SK-N-SH treated with all-trans-retinoic acid at 6 μM for 48 hours (cell line): ENCODE results near the gene MPPED2.

Source experiments
- BACH2 ChIP-seq: fragments of 250-450 bp; sonication (Bioruptor Pico); IDR thresholded peaks from 2 replicates; pipeline ENCODE4 v1.9.0; 2021; ENCODE audit warnings: mild to moderate bottlenecking, borderline replicate concordance
- PATZ1 ChIP-seq: fragments of 250-450 bp; sonication (Bioruptor Pico); IDR thresholded peaks from 2 replicates; pipeline ENCODE4 v1.8.0; 2020; ENCODE audit warnings: mild to moderate bottlenecking, moderate library complexity, borderline replicate concordance
- SNAI2 ChIP-seq: fragments of 250-450 bp; sonication (Bioruptor Pico); IDR thresholded peaks from 2 replicates; pipeline ENCODE4 v1.5.0; 2020; ENCODE audit warnings: mild to moderate bottlenecking, moderate library complexity
- TOX ChIP-seq: fragments of 250-450 bp; sonication (Bioruptor Pico); IDR thresholded peaks from 2 replicates; pipeline ENCODE4 v1.8.0; 2021; ENCODE audit warnings: mild to moderate bottlenecking, moderate library complexity, borderline replicate concordance
- ZFP3 ChIP-seq: fragments of 250-450 bp; sonication (Bioruptor Pico); IDR thresholded peaks from 2 replicates; pipeline ENCODE4 v1.5.0; 2020; ENCODE audit warnings: mild to moderate bottlenecking, moderate library complexity

GRCh38 chr11:30431127-30431814 lies 154.9 kb downstream of the MPPED2 start:
- TF ChIP-seq TOX (CRISPR knock-in tag): no peak
- TF ChIP-seq BACH2 (CRISPR knock-in tag): no peak
- no peak for TF ChIP-seq ZFP3 (CRISPR knock-in tag)
- no peak for TF ChIP-seq PATZ1
- no peak for TF ChIP-seq SNAI2 (CRISPR knock-in tag)
